Measurements from ENCODE around the gene COL9A3. TPM values are rescaled to one million over a fixed set of nuclear protein-coding genes. Genes with fewer than 3 reads are reported as not detected.

The COL9A3 gene
- polyA plus RNA-seq, 1 donor from 2014 or later: 3.1 TPM

- Histone ChIP-seq H3K79me2 (replicated peaks; ENCODE audit: insufficient read depth, low read length) (no peaks in the 10 kb centered on the region), H3F3A (ENCODE audit: insufficient read depth, low read length, poor library complexity, severe bottlenecking) (no peaks in the 10 kb centered on the region), H3K4me2 (ENCODE audit: low read length) (no peak overlapping the region), H3K9ac (ENCODE audit: low read length) (no peak overlapping the region), H3K36me3 (ENCODE audit: insufficient read depth, low read length) (no peaks in the 10 kb centered on the region), H4K20me1 (ENCODE audit: insufficient read depth) (no peaks in the 10 kb centered on the region), H2AFZ (ENCODE audit: low read depth, low read length) (no peak overlapping the region), H3K4me3 (ENCODE audit: low read length) (no peak overlapping the region), H3K27ac (ENCODE audit: low read length) (no peak overlapping the region), H3K9me2 (ENCODE audit: insufficient read depth, low read length) (no peaks in the 10 kb centered on the region), H3K27me3 (ENCODE audit: insufficient read depth, low read depth, low read length) (peaks cover 25% of the 10 kb centered on the region), H3K9me3 (ENCODE audit: low read length) (no peaks in the 10 kb centered on the region)
- TF ChIP-seq POLR2AphosphoS5 (IDR thresholded peaks at IDR 0.05): no peak
- TF ChIP-seq MXI1 (conservative IDR thresholded peaks at IDR 0.05; ENCODE audit: poor library complexity, severe bottlenecking): no peak
- TF ChIP-seq RAD21 (conservative IDR thresholded peaks at IDR 0.05): no peak
- no peak for TF ChIP-seq CTCF (IDR thresholded peaks at IDR 0.05; ENCODE audit: poor library complexity, severe bottlenecking)
- TF ChIP-seq REST (IDR thresholded peaks at IDR 0.05; ENCODE audit: borderline replicate concordance): no peak
- no peak for TF ChIP-seq EZH2 (IDR thresholded peaks at IDR 0.05; ENCODE audit: borderline replicate concordance, insufficient read depth, low read length, poor library complexity, severe bottlenecking)
- no peak for TF ChIP-seq TAF1 (IDR thresholded peaks at IDR 0.05; ENCODE audit: low read depth)
- no peak for TF ChIP-seq EP300 (conservative IDR thresholded peaks at IDR 0.05; ENCODE audit: poor library complexity, severe bottlenecking)
- TF ChIP-seq SMC3 (conservative IDR thresholded peaks at IDR 0.05; ENCODE audit: poor library complexity): no peak
Observed at GRCh38 chr20:62820208-62820961, 3.5 kb downstream of the COL9A3 start.

- Histone ChIP-seq H3K27me3 (ENCODE audit: insufficient read depth, low read depth, low read length) (peaks cover 17% of the 10 kb centered on the region), H4K20me1 (ENCODE audit: insufficient read depth) (no peaks in the 10 kb centered on the region), H3K36me3 (ENCODE audit: insufficient read depth, low read length) (no peaks in the 10 kb centered on the region), H3F3A (ENCODE audit: insufficient read depth, low read length, poor library complexity, severe bottlenecking) (no peaks in the 10 kb centered on the region), H2AFZ (ENCODE audit: low read depth, low read length) (no peak overlapping the region), H3K27ac (ENCODE audit: low read length) (no peak overlapping the region), H3K9me2 (ENCODE audit: insufficient read depth, low read length) (no peaks in the 10 kb centered on the region), H3K4me2 (ENCODE audit: low read length) (no peak overlapping the region), H3K79me2 (replicated peaks; ENCODE audit: insufficient read depth, low read length) (no peaks in the 10 kb centered on the region), H3K4me3 (ENCODE audit: low read length) (no peak overlapping the region), H3K9ac (ENCODE audit: low read length) (no peak overlapping the region), H3K9me3 (ENCODE audit: low read length) (no peaks in the 10 kb centered on the region)
- TF ChIP-seq SMC3 (conservative IDR thresholded peaks at IDR 0.05; ENCODE audit: poor library complexity) (no peak), POLR2AphosphoS5 (IDR thresholded peaks at IDR 0.05) (no peak), MXI1 (conservative IDR thresholded peaks at IDR 0.05; ENCODE audit: poor library complexity, severe bottlenecking) (no peak)
Observed at GRCh38 chr20:62820962-62821725, 4.3 kb downstream of the COL9A3 start.

Data from neural cell (in vitro differentiated cells).